Measurements from ENCODE around the gene TJP3. TPM values are rescaled to one million over a fixed set of nuclear protein-coding genes. Genes with fewer than 3 reads are reported as not detected.
A peak's percentile ranks its signal among the peaks of the same experiment; 100 is the strongest.

The TJP3 gene
- total and polyA plus RNA-seq, 2 experiments from 2014 or later: 23.7 to 49.2 TPM

GRCh38 chr19:3783660-3784584 lies 75.7 kb downstream of the TJP3 start:
- peaks cover 30% of the 10 kb centered on the region for H3K27me3 ChIP-seq
- H2AFZ ChIP-seq: no peak overlapping the region
- no peaks in the 10 kb centered on the region for H4K20me1 ChIP-seq (ENCODE audit: insufficient read depth, poor library complexity, severe bottlenecking)
- H3K4me1 ChIP-seq (ENCODE audit: insufficient read depth): no peaks in the 10 kb centered on the region
- no peak overlapping the region for H3K27ac ChIP-seq
- H3K4me3 ChIP-seq: no peak overlapping the region
- H3K9me2 ChIP-seq (replicated peaks; ENCODE audit: insufficient read depth): no peaks in the 10 kb centered on the region
- H3K9me3 ChIP-seq (ENCODE audit: low read depth): peaks cover 2% of the 10 kb centered on the region
- WGBS (ENCODE audit: low lambda C conversion rate, missing lambda C conversion rate): 81% methylated on average over 33 of the region's 49 CpGs
- DNase-seq (ENCODE audit: low spot score): no peak
- TF ChIP-seq EZH2 (IDR thresholded peaks at IDR 0.05; ENCODE audit: borderline replicate concordance) (no peak), CTCF (IDR thresholded peaks at IDR 0.05; ENCODE audit: poor library complexity) (peak; percentile 3)
- H3K79me2 ChIP-seq: no peaks in the 10 kb centered on the region
- no peaks in the 10 kb centered on the region for H3K36me3 ChIP-seq (replicated peaks; ENCODE audit: insufficient read depth, low read depth)
- H3K4me2 ChIP-seq: no peak overlapping the region

- Histone ChIP-seq H2AFZ (no peak overlapping the region), H3K9me3 (ENCODE audit: low read depth) (peaks cover 2% of the 10 kb centered on the region), H3K4me3 (no peak overlapping the region), H3K4me2 (no peak overlapping the region), H3K27ac (no peak overlapping the region), H3K9me2 (replicated peaks; ENCODE audit: insufficient read depth) (no peaks in the 10 kb centered on the region), H4K20me1 (ENCODE audit: insufficient read depth, poor library complexity, severe bottlenecking) (no peaks in the 10 kb centered on the region), H3K27me3 (peaks cover 30% of the 10 kb centered on the region), H3K79me2 (no peaks in the 10 kb centered on the region), H3K4me1 (ENCODE audit: insufficient read depth) (no peaks in the 10 kb centered on the region), H3K36me3 (replicated peaks; ENCODE audit: insufficient read depth, low read depth) (no peaks in the 10 kb centered on the region)
- no peak for TF ChIP-seq EZH2phosphoT487 (IDR thresholded peaks at IDR 0.05; ENCODE audit: low read depth, severe bottlenecking, unreplicated experiment)
- no peak for TF ChIP-seq CTCF (IDR thresholded peaks at IDR 0.05; ENCODE audit: poor library complexity)
- peak; percentile 0 for TF ChIP-seq EZH2 (IDR thresholded peaks at IDR 0.05; ENCODE audit: borderline replicate concordance)
- 47% methylated on average over 23 of the region's 25 CpGs for WGBS (ENCODE audit: low lambda C conversion rate, missing lambda C conversion rate)
- DNase-seq (ENCODE audit: low spot score): no peak
Observed at GRCh38 chr19:3784607-3785450, 76.6 kb downstream of the TJP3 start.

- peaks cover 30% of the 10 kb centered on the region for H3K27me3 ChIP-seq
- 6% methylated on average over 40 of the region's 47 CpGs for WGBS (ENCODE audit: low lambda C conversion rate, missing lambda C conversion rate)
Observed at GRCh38 chr19:3785451-3785937, 77.3 kb downstream of the TJP3 start.

More at GRCh38 chr19:3785451-3785937, 77.3 kb downstream of the TJP3 start:
- no peaks in the 10 kb centered on the region for H4K20me1 ChIP-seq (ENCODE audit: insufficient read depth, poor library complexity, severe bottlenecking)
- peaks cover 2% of the 10 kb centered on the region for H3K9me3 ChIP-seq (ENCODE audit: low read depth)
- no peaks in the 10 kb centered on the region for H3K4me1 ChIP-seq (ENCODE audit: insufficient read depth)
- no peaks in the 10 kb centered on the region for H3K36me3 ChIP-seq (replicated peaks; ENCODE audit: insufficient read depth, low read depth)
- H2AFZ ChIP-seq: no peak overlapping the region
- H3K27ac ChIP-seq: no peak overlapping the region
- no peak for TF ChIP-seq EZH2 (IDR thresholded peaks at IDR 0.05; ENCODE audit: borderline replicate concordance)
- no peak for TF ChIP-seq EZH2phosphoT487 (IDR thresholded peaks at IDR 0.05; ENCODE audit: low read depth, severe bottlenecking, unreplicated experiment)
- no peak for TF ChIP-seq CTCF (IDR thresholded peaks at IDR 0.05; ENCODE audit: poor library complexity)
- DNase-seq (ENCODE audit: low spot score): no peak
- H3K9me2 ChIP-seq (replicated peaks; ENCODE audit: insufficient read depth): no peaks in the 10 kb centered on the region
- peak overlapping the region; percentile 86 for H3K4me2 ChIP-seq
- no peak overlapping the region for H3K4me3 ChIP-seq
- H3K79me2 ChIP-seq: no peaks in the 10 kb centered on the region

Data from hepatocyte (in vitro differentiated cells).